GM12878 (cell line): ENCODE measurements around the gene UBE2D3. TPM values are rescaled to one million over a fixed set of nuclear protein-coding genes. Genes with fewer than 3 reads are reported as not detected.
A peak's percentile ranks its signal among the peaks of the same experiment; 100 is the strongest.

ENCODE experiments used
- ATAC-seq: fragments of 200-7000 bp; cut with Tn5 transposase; 3 replicates; pipeline ENCODE4 v1.9.1; 2020; ENCODE audit warnings: mild to moderate bottlenecking, moderate library complexity
- BruUV-seq: library from RNA; stranded (reverse); fragments of 400-500 nt; replicated peaks from 2 replicates; lab custom pipeline; 2021; lab: Mats Ljungman, UMichigan
- CTCF ChIA-PET: fragments of 300-600 bp; sonication (Branson Sonifier 250); formaldehyde crosslinking; extraction: SDS; loops from one replicate; lab custom pipeline; 2021; ENCODE audit warnings: inconsistent platforms; lab: Yijun Ruan, JAX
- POLR2A ChIA-PET: fragments of 350-600 bp; formaldehyde crosslinking; extraction: SDS; loops from one replicate; lab custom pipeline; 2021; ENCODE audit warnings: inconsistent platforms; lab: Charles Lee
- RAD21 ChIA-PET: fragments of 300-600 bp; sonication (Branson Sonifier 250); formaldehyde crosslinking; loops from one replicate; lab custom pipeline; 2023; ENCODE audit warnings: antibody characterized with exemption; ENCODE audit not compliant: unreplicated experiment; lab: Charles Lee
- SMC1A ChIA-PET: fragments of 300-600 bp; sonication (Branson Sonifier 250); formaldehyde crosslinking; loops from one replicate; lab custom pipeline; 2023; ENCODE audit not compliant: unreplicated experiment, uncharacterized antibody; lab: Charles Lee
- DNase-seq: peaks from one replicate; pipeline ENCODE4 v3.0.0-alpha.2; 2011; ENCODE audit warnings: low read depth, low spot score
- FAIRE-seq: peaks from 3 replicates; lab custom pipeline; 2011; peaks lifted over from hg19 to GRCh38; lab: Jason Lieb, UNC
- H2AFZ ChIP-seq: 2 replicates; pipeline ENCODE4 v1.6.0; 2011; ENCODE audit warnings: low read depth, low read length, control low read depth; ENCODE audit not compliant: control insufficient read depth
- H3K27ac ChIP-seq: 2 replicates; pipeline ENCODE4 v1.5.1; 2011; ENCODE audit warnings: control low read depth; ENCODE audit not compliant: control insufficient read depth, insufficient read depth
- H3K27me3 ChIP-seq, 2 experiments: replicated peaks in 1 of 2; 2 replicates each; pipeline versions ENCODE4 v1.6.0 to v1.6.1; 2011; ENCODE audit warnings: low read length in 1 of 2; ENCODE audit not compliant: control insufficient read depth in 2 of 2, insufficient read depth in 2 of 2
- H3K36me3 ChIP-seq, 2 experiments: 2 replicates each; pipeline ENCODE4 v1.5.1; 2011; ENCODE audit warnings: low read length in 1 of 2; ENCODE audit not compliant: control insufficient read depth in 2 of 2, insufficient read depth in 2 of 2
- H3K4me1 ChIP-seq: 2 replicates; pipeline ENCODE4 v1.6.1; 2011; ENCODE audit warnings: mild to moderate bottlenecking, low read length, moderate library complexity, mixed read lengths; ENCODE audit not compliant: control insufficient read depth, insufficient read depth
- H3K4me2 ChIP-seq: 2 replicates; pipeline ENCODE4 v1.6.0; 2011; ENCODE audit warnings: control low read depth; ENCODE audit not compliant: control insufficient read depth, insufficient read depth
- H3K4me3 ChIP-seq: fragments of 200-600 bp; sonication (generic); 2 replicates; pipeline ENCODE4 v1.5.1; 2016
- H3K79me2 ChIP-seq: 2 replicates; pipeline ENCODE4 v1.6.0; 2011; ENCODE audit warnings: low read length; ENCODE audit not compliant: control insufficient read depth, insufficient read depth
- H3K9ac ChIP-seq: 2 replicates; pipeline ENCODE4 v1.8.0; 2011; ENCODE audit warnings: low read length, control low read depth, mixed read lengths; ENCODE audit not compliant: control insufficient read depth, insufficient read depth
- H3K9me3 ChIP-seq: replicated peaks from 3 replicates; pipeline ENCODE4 v1.5.1; 2011; ENCODE audit warnings: mild to moderate bottlenecking, low read length; ENCODE audit not compliant: control insufficient read depth, insufficient read depth
- H4K20me1 ChIP-seq: 2 replicates; pipeline ENCODE4 v1.6.0; 2011; ENCODE audit not compliant: control insufficient read depth, insufficient read depth
- EGR1 ChIP-seq, 2 experiments: IDR thresholded peaks; 1 replicate in 1 of 2; 2 replicates in 1 of 2; pipeline ENCODE4 v1.6.1; 2011 to 2012; ENCODE audit warnings: low read depth in 2 of 2, low read length in 2 of 2, borderline replicate concordance in 1 of 2, mild to moderate bottlenecking in 1 of 2, moderate library complexity in 1 of 2
- FOXM1 ChIP-seq: IDR thresholded peaks from 2 replicates; pipeline ENCODE4 v1.6.1; 2012; ENCODE audit warnings: low read depth, mild to moderate bottlenecking, inconsistent platforms, low read length, moderate library complexity
- RUNX3 ChIP-seq: IDR thresholded peaks from 2 replicates; pipeline ENCODE4 v1.6.1; 2012; ENCODE audit warnings: low read length, inconsistent platforms
- SIN3A ChIP-seq: IDR thresholded peaks from 2 replicates; pipeline ENCODE4 v1.6.1; 2012; ENCODE audit warnings: low read depth, low read length, improper control_type of control experiment
- SMAD1 ChIP-seq: fragments of 450-650 bp; IDR thresholded peaks from 2 replicates; pipeline ENCODE4 v1.6.1; 2018; ENCODE audit warnings: mild to moderate bottlenecking, low read depth; ENCODE audit not compliant: partially characterized antibody
- WGBS: methylation state at CpG from one replicate; pipeline ENCODE4 v1.1.6; 2016; ENCODE audit warnings: low lambda C conversion rate; ENCODE audit not compliant: insufficient replicate concordance, insufficient coverage; ENCODE audit errors: missing lambda C conversion rate; 5-methylcytosine and 5-hydroxymethylcytosine counted together
- in situ Hi-C: fragments of 300-500 bp; cut with MboI; formaldehyde crosslinking; loops from 9 replicates; pipeline ENCODE4 v1.14.3; 2018; ENCODE audit warnings: mixed read lengths
- intact Hi-C: fragments of 100-400 bp; cut with micrococcal nuclease; formaldehyde crosslinking; loops from one replicate; pipeline ENCODE4 v1.14.2; 2022; ENCODE audit not compliant: unreplicated experiment
- polyA plus RNA-seq, 11 experiments: library from polyadenylated mRNA; depleted of rRNA in 4 of 11; unstranded in 6 of 11; stranded (reverse) in 5 of 11; fragments of >200 nt; fragmentation: Nextera tagmentation in 4 of 11; fragmentation: Illumina TruSeq in 1 of 11; extraction: Ambion mirVana in 4 of 11; extraction: Trizol in 1 of 11; gene quantifications; 1 replicate in 1 of 11; 2 replicates in 10 of 11; pipeline versions ENCODE4 v1.2.1 to v1.2.3, GENCODE V29; 2011 to 2016; ENCODE audit warnings: inconsistent platforms in 2 of 11, missing spikeins in 2 of 11, low read depth in 1 of 11
- total RNA-seq, 4 experiments: library from RNA; depleted of rRNA in 3 of 4; stranded (reverse); fragments of >200 nt in 3 of 4; fragmentation: Illumina TruSeq in 1 of 4; extraction: Trizol in 1 of 4; gene quantifications; 2 replicates each; pipeline versions ENCODE4 v1.2.1 to v1.2.3, GENCODE V29; 2013 to 2021

The UBE2D3 gene
- total and polyA plus RNA-seq, 10 of the 15 experiments (the other 5 are each of a cell fraction or from before 2014, with no cell fraction given) = 162 to 572 (median 395) TPM

DNA sequence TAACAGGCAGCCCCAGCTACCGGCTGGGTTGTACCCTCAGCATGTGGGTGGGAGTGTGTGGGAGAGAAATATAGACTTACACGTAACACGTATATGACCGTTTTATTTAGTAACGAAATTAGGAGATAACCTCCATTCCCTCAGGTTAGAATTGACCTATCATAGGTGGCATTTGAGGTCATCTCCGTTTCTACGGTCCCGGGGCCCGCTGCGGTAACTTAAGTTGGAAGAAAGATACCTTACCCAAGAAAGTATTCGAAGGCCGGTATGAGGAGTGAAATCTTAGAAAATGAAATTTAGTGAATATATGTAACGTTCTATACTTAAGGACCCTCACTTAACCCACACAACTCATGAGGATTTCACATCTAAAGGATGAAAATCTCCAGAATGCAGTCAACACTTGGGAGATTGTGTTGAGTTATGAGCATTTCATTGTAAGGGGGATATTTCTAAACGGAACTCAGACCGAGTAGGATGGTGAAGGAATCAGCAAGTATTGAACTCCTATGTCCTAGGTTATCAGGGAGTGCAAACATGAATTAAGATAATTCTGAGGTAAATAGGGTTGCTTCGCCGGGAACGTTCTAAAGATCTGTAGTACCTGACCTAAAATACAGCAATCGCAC lies 42.3 kb upstream of the UBE2D3 start:
- intact Hi-C loops = loop anchor here (2.0 to 10.0 kb wide), 5 partner anchors 107 to 525 kb away; partner anchors contain the start of genes MANBA, NFKB1 and SLC39A8
- 0 out of 3 replicates have a peak, but pooled peaks of 1 of the 2 experiments have one; percentile 36 for TF ChIP-seq EGR1 (IDR thresholded peaks at IDR 0.05; ENCODE audit: borderline replicate concordance in 1 of 2, low read depth in 2 of 2, low read length in 2 of 2)
- no peak for TF ChIP-seq SIN3A
- TF ChIP-seq RUNX3 = peak; percentile 22; the same call in 1 of the 2 replicates
- TF ChIP-seq SMAD1 = peak; percentile 13
- TF ChIP-seq FOXM1 = peak; percentile 54; the same call in 1 of the 2 replicates
- WGBS = 2% methylated on average over 19 of the region's 19 CpGs
- FAIRE-seq (no peak), DNase-seq (no peak), ATAC-seq (peak; percentile 39)
- peak overlapping the region; percentile 98 for H3K27ac ChIP-seq
- TSS peak; percentile 59 for BruUV-seq
- no peaks in the 10 kb centered on the region for H3K27me3 ChIP-seq
- peaks cover 5% of the 10 kb centered on the region; the same call in 1 of the 2 replicates for H3K4me1 ChIP-seq
- in situ Hi-C loops = no loop called here
- POLR2A ChIA-PET = interaction anchor here (0.9 to 5.4 kb wide), 5 partner anchors 44 to 367 kb away, joined by 3 to 164 read pairs (median 7); partner anchors contain the start of genes MANBA and UBE2D3
- peak overlapping the region; percentile 94 for H3K4me2 ChIP-seq
- no peaks in the 10 kb centered on the region for H4K20me1 ChIP-seq
- peaks cover 0 to 3% of the 10 kb centered on the region in 2 experiments; a peak in 1 of 4 replicates for H3K36me3 ChIP-seq
- RAD21 ChIA-PET = interaction anchor here (1.2 to 7.4 kb wide), 4 partner anchors 14 to 205 kb away, joined by 3 to 139 read pairs (median 7); partner anchors contain the start of gene UBE2D3
- H3K9ac ChIP-seq = peak overlapping the region; percentile 97
- H2AFZ ChIP-seq = peak overlapping the region; percentile 96
- H3K79me2 ChIP-seq = peaks cover 78% of the 10 kb centered on the region
- H3K9me3 ChIP-seq = peaks cover 2% of the 10 kb centered on the region; the same call in 2 of the 3 replicates
- CTCF ChIA-PET = interaction anchor here (1.0 to 4.7 kb wide), 2 partner anchors 41 to 44 kb away, joined by 4 to 30 read pairs; partner anchors contain the start of gene UBE2D3
- SMC1A ChIA-PET = interaction anchor here (0.9 to 5.4 kb wide), 3 partner anchors 44 to 58 kb away, joined by 3 to 91 read pairs (median 16); partner anchors contain the start of gene UBE2D3
- peak overlapping the region; percentile 70 for H3K4me3 ChIP-seq
